ENCODE results near the gene TEX52. TPM values are rescaled to one million over a fixed set of nuclear protein-coding genes. Genes with fewer than 3 reads are reported as not detected.

TEX52 gene
- total and polyA plus RNA-seq, 10 of the 15 experiments (the other 5 are each of a cell fraction or from before 2014, with no cell fraction given) = 0.23 TPM; not detected in 9

DNA sequence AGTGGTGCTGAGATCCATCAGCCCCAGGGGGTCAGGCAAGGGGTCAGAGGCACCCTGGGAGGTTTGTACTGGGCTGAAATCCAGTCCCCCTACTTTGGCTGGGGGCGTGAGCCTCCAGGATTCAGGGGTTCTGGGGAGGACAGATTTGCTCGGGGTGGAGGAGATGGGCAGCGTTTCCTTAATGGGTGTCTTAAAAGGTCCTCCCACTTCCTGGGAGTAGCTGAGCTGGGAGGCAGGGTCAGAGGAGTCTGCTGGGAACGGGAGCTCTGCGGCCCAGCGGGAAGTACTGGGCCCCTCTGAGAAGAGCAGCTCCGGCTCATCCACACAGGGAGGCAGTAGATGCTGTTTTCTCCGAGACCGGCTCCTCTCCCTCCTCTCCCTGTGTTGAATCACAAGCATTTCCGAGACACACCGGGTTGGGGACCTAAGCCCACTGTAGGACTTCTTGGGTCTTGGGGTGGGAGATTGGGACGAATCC lies 2.1 kb upstream of the TEX52 start (continued):
- TF ChIP-seq SMC3 (IDR thresholded peaks at IDR 0.05; ENCODE audit: borderline replicate concordance, low read length) (no peak), IKZF1 (conservative IDR thresholded peaks at IDR 0.05) (no peak), NR2C1 (IDR thresholded peaks at IDR 0.05) (no peak), NFXL1 (IDR thresholded peaks at IDR 0.05; ENCODE audit: borderline replicate concordance) (no peak), EZH2 (IDR thresholded peaks at IDR 0.05; ENCODE audit: borderline replicate concordance, control insufficient read depth, low read depth, low read length) (no peak), CHD1 (IDR thresholded peaks at IDR 0.05; ENCODE audit: low read depth, low read length) (no peak), FOXK2 (IDR thresholded peaks at IDR 0.05) (no peak), ATF7 (IDR thresholded peaks at IDR 0.05; ENCODE audit: low read depth) (no peak), EED (IDR thresholded peaks at IDR 0.05; ENCODE audit: low read depth) (no peak), FOXM1 (IDR thresholded peaks at IDR 0.05; ENCODE audit: low read depth, low read length) (no peak)
- TF ChIP-seq, protein P1, sequence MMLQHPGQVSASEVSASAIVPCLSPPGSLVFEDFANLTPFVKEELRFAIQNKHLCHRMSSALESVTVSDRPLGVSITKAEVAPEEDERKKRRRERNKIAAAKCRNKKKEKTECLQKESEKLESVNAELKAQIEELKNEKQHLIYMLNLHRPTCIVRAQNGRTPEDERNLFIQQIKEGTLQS (IDR thresholded peaks at IDR 0.05; ENCODE audit: borderline replicate concordance, extremely low read depth, low read depth, low read length) = no peak
- TF ChIP-seq, protein P2, sequence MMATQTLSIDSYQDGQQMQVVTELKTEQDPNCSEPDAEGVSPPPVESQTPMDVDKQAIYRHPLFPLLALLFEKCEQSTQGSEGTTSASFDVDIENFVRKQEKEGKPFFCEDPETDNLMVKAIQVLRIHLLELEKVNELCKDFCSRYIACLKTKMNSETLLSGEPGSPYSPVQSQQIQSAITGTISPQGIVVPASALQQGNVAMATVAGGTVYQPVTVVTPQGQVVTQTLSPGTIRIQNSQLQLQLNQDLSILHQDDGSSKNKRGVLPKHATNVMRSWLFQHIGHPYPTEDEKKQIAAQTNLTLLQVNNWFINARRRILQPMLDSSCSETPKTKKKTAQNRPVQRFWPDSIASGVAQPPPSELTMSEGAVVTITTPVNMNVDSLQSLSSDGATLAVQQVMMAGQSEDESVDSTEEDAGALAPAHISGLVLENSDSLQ (IDR thresholded peaks at IDR 0.05) = no peak
- TF ChIP-seq, protein P3, sequence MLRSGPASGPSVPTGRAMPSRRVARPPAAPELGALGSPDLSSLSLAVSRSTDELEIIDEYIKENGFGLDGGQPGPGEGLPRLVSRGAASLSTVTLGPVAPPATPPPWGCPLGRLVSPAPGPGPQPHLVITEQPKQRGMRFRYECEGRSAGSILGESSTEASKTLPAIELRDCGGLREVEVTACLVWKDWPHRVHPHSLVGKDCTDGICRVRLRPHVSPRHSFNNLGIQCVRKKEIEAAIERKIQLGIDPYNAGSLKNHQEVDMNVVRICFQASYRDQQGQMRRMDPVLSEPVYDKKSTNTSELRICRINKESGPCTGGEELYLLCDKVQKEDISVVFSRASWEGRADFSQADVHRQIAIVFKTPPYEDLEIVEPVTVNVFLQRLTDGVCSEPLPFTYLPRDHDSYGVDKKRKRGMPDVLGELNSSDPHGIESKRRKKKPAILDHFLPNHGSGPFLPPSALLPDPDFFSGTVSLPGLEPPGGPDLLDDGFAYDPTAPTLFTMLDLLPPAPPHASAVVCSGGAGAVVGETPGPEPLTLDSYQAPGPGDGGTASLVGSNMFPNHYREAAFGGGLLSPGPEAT (IDR thresholded peaks at IDR 0.05; ENCODE audit: low read depth) = no peak
